GM18505 (cell line): Measurements from ENCODE around the gene SPRED1.

ENCODE experiments used
- ATAC-seq: cut with Tn5 transposase; IDR thresholded peaks from one replicate; pipeline ENCODE4 v1.9.1; 2021; ENCODE audit not compliant: unreplicated experiment
- POLR2A ChIP-seq: IDR thresholded peaks from 4 replicates; pipeline ENCODE4 v1.6.1; 2011; ENCODE audit warnings: borderline replicate concordance; ENCODE audit not compliant: insufficient read depth, insufficient read length; ENCODE audit errors: extremely low read depth

SPRED1 gene

DNA sequence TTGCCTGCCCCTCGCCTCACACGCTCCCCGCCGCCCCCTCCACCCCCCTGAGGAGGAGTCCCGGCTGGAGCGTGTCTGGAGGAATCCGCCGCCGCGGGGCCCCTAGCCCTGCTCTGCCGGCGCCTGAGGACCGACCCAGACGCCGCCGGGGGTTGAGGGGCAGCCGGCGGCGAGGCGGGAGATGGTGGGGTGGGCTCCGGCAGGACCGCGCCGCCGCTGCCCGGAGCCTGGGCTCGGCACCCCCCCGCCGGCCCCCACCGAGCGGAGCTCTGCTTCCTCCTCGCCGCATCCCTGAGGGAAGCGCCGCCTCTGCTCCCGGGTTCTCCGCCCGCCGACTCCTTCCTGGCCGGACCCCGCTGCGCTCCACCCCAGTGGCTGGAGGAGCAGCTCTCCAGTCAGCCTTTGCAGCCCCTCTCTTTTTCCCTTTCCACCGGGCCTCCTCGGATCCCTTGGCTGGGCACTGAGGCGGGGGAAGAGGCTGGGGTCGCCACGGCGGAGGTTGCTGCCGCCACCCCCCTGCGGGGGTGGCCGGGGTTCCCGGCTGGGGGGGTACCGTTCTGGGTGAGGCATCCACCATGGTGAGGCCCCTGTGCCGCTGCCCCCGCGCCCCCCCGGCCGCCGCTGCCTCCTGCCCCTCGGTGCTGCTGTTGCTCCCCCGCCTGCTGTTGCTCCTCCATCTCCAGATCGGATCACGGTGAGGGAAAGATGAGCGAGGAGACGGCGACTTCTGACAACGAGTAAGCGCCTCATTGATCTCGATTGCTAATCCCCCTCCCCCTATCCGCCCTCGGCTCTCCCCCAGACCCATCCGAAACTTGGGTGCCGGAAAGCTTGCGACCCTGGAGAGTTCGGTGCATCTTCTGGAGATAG is at the start of gene SPRED1:
Gene SPRED1, plus strand, starts transcription at position 356 of the 870 bp plus-strand sequence. Its CDS starts 350 bp downstream, at position 706.
- peak; percentile 34 for ATAC-seq
- no peak for TF ChIP-seq POLR2A

DNA sequence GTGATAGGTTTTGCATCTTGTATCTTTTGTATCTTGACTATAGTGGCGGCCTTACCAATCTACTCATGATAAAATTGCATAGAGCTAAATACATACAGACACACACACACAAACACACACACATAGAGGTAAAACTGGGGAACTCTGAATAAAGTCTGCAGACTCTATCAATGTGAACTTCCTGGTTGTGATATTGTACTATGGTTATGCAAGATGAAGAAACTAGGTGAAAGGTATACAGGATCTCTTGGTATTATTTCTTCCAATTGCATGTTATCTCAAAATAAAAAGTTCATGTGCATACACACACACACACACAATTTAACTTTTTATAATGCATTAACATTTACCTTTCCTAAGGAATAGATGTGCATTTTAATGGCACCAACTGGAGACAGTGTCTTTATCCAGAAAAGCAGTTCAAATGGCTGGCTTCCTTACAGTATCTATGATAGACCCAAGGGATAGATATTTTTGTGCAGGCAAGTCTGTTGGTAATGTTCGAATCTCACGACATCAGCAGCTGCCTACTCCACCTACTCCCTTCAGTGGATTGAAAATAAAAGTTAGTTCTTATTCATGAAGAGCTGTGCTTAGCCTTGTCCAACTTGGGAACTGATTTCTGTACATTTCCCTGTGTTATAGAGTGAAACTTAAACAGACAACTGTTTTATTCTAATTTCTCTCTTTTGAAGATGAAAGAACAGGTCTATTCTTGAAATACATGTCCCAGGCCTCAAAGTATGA is 46.9 kb upstream of the SPRED1 start:
- TF ChIP-seq POLR2A = no peak
- ATAC-seq = no peak

GRCh38 chr15:38207621-38208020 is 45.0 kb upstream of the SPRED1 start:
- no peak for TF ChIP-seq POLR2A
- no peak for ATAC-seq

- TF ChIP-seq POLR2A = no peak
- ATAC-seq = no peak
Observed at GRCh38 chr15:38208206-38208605, 44.4 kb upstream of the SPRED1 start.

DNA sequence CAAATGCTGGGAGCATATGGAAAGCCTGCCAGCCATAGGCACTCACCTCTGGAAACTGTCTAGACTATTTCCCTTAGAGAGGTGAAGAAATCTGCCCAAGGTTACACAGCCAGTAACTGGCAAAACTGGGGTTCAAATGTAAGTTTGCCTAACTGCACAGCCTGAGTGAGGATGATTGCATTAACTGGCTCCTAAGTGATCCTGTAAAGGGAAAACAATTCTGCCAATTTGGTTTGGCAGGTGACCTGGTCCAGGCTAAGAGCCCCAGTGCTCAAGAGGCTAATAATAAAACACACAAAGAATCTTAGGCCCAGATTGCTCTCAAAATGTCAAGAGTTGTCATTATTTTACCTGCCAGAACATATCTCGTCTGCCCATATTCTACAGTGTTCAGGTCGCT is 43.9 kb upstream of the SPRED1 start:
- no peak for TF ChIP-seq POLR2A
- no peak for ATAC-seq

DNA sequence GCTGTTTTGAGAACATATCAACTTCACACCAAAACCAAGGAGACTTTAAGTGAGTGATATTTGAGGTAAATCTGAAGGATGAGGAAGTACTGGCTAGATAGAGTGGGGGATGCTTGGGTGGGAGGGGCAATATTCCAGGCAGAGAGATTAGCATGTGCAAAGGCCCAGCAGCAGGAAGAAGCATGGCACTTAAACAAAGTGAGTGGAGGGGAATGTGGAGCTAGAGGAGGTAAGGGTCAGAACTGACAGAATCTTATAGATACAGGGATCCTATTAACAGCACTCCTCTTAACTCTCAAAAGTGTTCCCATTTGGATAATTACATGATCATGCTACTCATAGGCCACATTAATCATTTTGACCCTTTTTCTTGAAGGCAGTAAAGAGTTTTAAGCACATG is 41.4 kb upstream of the SPRED1 start:
- no peak for TF ChIP-seq POLR2A

GRCh38 chr15:38211811-38212210 is 40.8 kb upstream of the SPRED1 start:
- no peak for TF ChIP-seq POLR2A
- ATAC-seq = no peak

More for the DNA sequence above, 41.4 kb upstream of the SPRED1 start:
- ATAC-seq = no peak

- TF ChIP-seq POLR2A = no peak
Observed at GRCh38 chr15:38212729-38213351, 39.8 kb upstream of the SPRED1 start.

DNA sequence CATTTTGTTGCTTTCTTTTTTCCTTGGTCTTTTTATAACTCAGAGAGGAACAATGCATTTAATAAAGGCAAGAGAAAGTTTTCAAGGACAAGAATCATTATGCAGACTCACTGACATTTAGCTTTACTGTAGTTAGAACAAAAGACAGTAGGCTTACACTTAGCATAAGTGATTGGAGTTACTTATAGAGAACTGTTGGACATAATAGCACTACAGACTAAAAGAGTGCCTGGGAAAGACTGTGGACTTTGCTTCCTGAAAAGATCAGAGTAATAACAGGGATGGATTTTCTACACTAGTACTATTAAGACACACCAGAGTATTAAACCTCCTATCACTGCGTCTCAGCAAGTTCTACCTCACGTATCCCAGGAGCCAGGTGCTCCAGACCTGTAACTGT is 39.3 kb upstream of the SPRED1 start:
- ATAC-seq = no peak
- no peak for TF ChIP-seq POLR2A

More at GRCh38 chr15:38212729-38213351, 39.8 kb upstream of the SPRED1 start:
- ATAC-seq = no peak

- TF ChIP-seq POLR2A = no peak
- no peak for ATAC-seq
Observed at GRCh38 chr15:38215707-38216106, 36.9 kb upstream of the SPRED1 start.

DNA sequence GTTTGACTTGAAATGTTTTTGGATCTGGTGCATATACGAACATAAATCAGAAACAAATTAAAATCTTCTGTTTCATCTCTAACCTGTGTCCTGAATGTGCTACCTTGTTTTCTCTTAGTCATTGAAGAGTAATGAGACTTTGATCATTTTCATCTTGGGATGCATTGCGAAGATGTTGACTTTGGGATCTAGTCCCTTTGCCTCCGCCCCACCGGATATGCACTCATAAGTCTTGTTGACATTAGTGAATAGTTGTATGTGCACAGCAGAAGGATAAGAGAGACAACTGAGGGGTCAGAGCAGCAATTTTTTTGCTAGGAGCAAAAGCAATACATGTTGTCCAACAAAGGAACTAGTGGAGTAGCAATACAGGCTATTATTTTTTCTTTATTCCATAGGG is 35.9 kb upstream of the SPRED1 start:
- ATAC-seq = no peak
- TF ChIP-seq POLR2A = no peak

DNA sequence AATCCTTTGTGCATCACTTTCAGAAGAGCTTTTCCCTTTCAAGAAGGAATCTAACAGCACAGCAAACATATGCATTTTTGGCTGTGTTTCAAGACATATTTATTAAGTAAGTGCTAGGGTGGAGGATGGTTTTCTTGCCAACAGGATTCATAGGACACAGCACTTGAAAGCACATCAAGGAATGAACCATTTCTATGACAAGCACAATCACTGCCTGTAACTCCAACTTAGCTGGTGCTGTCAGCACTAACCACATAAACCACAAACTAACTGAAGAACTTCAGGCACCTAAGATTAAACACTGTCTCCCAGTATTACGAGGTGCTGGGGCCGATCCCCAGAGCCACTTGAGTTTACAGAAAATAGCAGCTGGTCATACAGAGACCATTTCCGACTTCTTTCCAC is 35.4 kb upstream of the SPRED1 start:
- no peak for ATAC-seq
- no peak for TF ChIP-seq POLR2A
